Spleen (tissue), 7 donors: Measurements from ENCODE around the gene CASQ1.

Experiments used
- CTCF ChIP-seq, 11 experiments: fragments of 200-600 bp in 7 of 11; fragments of 450-650 bp in 4 of 11; sonication (generic) in 4 of 11; IDR thresholded peaks in 8 of 11; conservative IDR thresholded peaks in 3 of 11; 1 replicate in 7 of 11; 2 replicates in 4 of 11; pipeline versions ENCODE4 v1.4.0 to v1.8.0; 2016 to 2021; ENCODE audit warnings: antibody characterized with exemption in 11 of 11, inconsistent platforms in 4 of 11, mild to moderate bottlenecking in 1 of 11
- POLR2AphosphoS5 ChIP-seq, 3 donors: sonication (generic); formaldehyde crosslinking; IDR thresholded peaks; one replicate each; pipeline ENCODE4 v1.5.1; 2017; ENCODE audit warnings: antibody characterized with exemption in 3 of 3
- donor health status: DM: no; HTN: no; CAD: no; lungs with moderate emphysema.
- donor health status: DM: no; HTN: no; CAD: no.
- donor health status: DM: no; HTN: no; CAD: no.

DNA sequence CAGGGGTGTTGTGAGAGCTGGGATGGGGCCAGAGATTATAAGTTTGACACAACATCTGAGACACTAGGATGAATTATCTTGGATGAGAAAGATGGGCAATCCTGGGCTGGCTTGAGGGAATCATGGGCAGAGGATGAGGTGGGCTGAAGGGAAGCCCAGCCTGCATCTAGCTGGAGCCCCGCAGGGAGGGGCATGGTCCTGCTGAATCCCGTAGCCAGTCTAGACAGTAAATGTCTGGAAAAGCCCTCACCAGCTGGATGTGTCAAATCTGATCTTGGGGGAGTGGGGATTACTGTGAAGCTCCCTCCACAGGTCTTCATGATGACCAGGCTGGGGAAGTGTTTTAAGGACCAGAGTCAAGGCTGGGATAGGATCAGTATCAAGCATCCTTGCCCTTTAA lies 3.6 kb upstream of the CASQ1 start:
- no peak for TF ChIP-seq POLR2AphosphoS5 (IDR thresholded peaks at IDR 0.05)
- no peak for TF ChIP-seq CTCF (IDR thresholded peaks at IDR 0.05 in 8 of 11, conservative IDR thresholded peaks at IDR 0.05 in 3 of 11)
